B cell (primary cell): Measurements from ENCODE around the gene MAP7.

Experiments
- CTCF ChIP-seq: fragments of 200-600 bp; IDR thresholded peaks from one replicate; pipeline ENCODE4 v1.8.0; 2022; ENCODE audit warnings: antibody characterized with exemption, mild to moderate bottlenecking
- EZH2 ChIP-seq: IDR thresholded peaks from 2 replicates; pipeline ENCODE4 v1.6.1; 2012; ENCODE audit warnings: borderline replicate concordance, low read depth, mild to moderate bottlenecking, moderate library complexity, low read length; ENCODE audit not compliant: insufficient read depth, poor library complexity, severe bottlenecking

- TF ChIP-seq CTCF (no peak), EZH2 (no peak)
Observed at GRCh38 chr6:136338486-136338885, 211.7 kb downstream of the MAP7 start.
